GM12878 (cell line): Measurements from ENCODE around the gene PNPLA5. TPM values are rescaled to one million over a fixed set of nuclear protein-coding genes. Genes with fewer than 3 reads are reported as not detected.

Experiments
- ATAC-seq: fragments of 200-7000 bp; cut with Tn5 transposase; 3 replicates; pipeline ENCODE4 v1.9.1; 2020; ENCODE audit warnings: mild to moderate bottlenecking, moderate library complexity
- BruUV-seq: library from RNA; stranded (reverse); fragments of 400-500 nt; replicated peaks from 2 replicates; lab custom pipeline; 2021; lab: Mats Ljungman, UMichigan
- CTCF ChIA-PET: fragments of 300-600 bp; sonication (Branson Sonifier 250); formaldehyde crosslinking; extraction: SDS; loops from one replicate; lab custom pipeline; 2021; ENCODE audit warnings: inconsistent platforms; lab: Yijun Ruan, JAX
- POLR2A ChIA-PET: fragments of 350-600 bp; formaldehyde crosslinking; extraction: SDS; loops from one replicate; lab custom pipeline; 2021; ENCODE audit warnings: inconsistent platforms; lab: Charles Lee
- RAD21 ChIA-PET: fragments of 300-600 bp; sonication (Branson Sonifier 250); formaldehyde crosslinking; loops from one replicate; lab custom pipeline; 2023; ENCODE audit warnings: antibody characterized with exemption; ENCODE audit not compliant: unreplicated experiment; lab: Charles Lee
- SMC1A ChIA-PET: fragments of 300-600 bp; sonication (Branson Sonifier 250); formaldehyde crosslinking; loops from one replicate; lab custom pipeline; 2023; ENCODE audit not compliant: unreplicated experiment, uncharacterized antibody; lab: Charles Lee
- DNase-seq: peaks from one replicate; pipeline ENCODE4 v3.0.0-alpha.2; 2011; ENCODE audit warnings: low read depth, low spot score
- FAIRE-seq: peaks from 3 replicates; lab custom pipeline; 2011; peaks lifted over from hg19 to GRCh38; lab: Jason Lieb, UNC
- H2AFZ ChIP-seq: 2 replicates; pipeline ENCODE4 v1.6.0; 2011; ENCODE audit warnings: low read depth, low read length, control low read depth; ENCODE audit not compliant: control insufficient read depth
- H3K27ac ChIP-seq: 2 replicates; pipeline ENCODE4 v1.5.1; 2011; ENCODE audit warnings: control low read depth; ENCODE audit not compliant: control insufficient read depth, insufficient read depth
- H3K27me3 ChIP-seq, 2 experiments: replicated peaks in 1 of 2; 2 replicates each; pipeline versions ENCODE4 v1.6.0 to v1.6.1; 2011; ENCODE audit warnings: low read length in 1 of 2; ENCODE audit not compliant: control insufficient read depth in 2 of 2, insufficient read depth in 2 of 2
- H3K36me3 ChIP-seq, 2 experiments: 2 replicates each; pipeline ENCODE4 v1.5.1; 2011; ENCODE audit warnings: low read length in 1 of 2; ENCODE audit not compliant: control insufficient read depth in 2 of 2, insufficient read depth in 2 of 2
- H3K4me1 ChIP-seq: 2 replicates; pipeline ENCODE4 v1.6.1; 2011; ENCODE audit warnings: mild to moderate bottlenecking, low read length, moderate library complexity, mixed read lengths; ENCODE audit not compliant: control insufficient read depth, insufficient read depth
- H3K4me2 ChIP-seq: 2 replicates; pipeline ENCODE4 v1.6.0; 2011; ENCODE audit warnings: control low read depth; ENCODE audit not compliant: control insufficient read depth, insufficient read depth
- H3K4me3 ChIP-seq: fragments of 200-600 bp; sonication (generic); 2 replicates; pipeline ENCODE4 v1.5.1; 2016
- H3K79me2 ChIP-seq: 2 replicates; pipeline ENCODE4 v1.6.0; 2011; ENCODE audit warnings: low read length; ENCODE audit not compliant: control insufficient read depth, insufficient read depth
- H3K9ac ChIP-seq: 2 replicates; pipeline ENCODE4 v1.8.0; 2011; ENCODE audit warnings: low read length, control low read depth, mixed read lengths; ENCODE audit not compliant: control insufficient read depth, insufficient read depth
- H3K9me3 ChIP-seq: replicated peaks from 3 replicates; pipeline ENCODE4 v1.5.1; 2011; ENCODE audit warnings: mild to moderate bottlenecking, low read length; ENCODE audit not compliant: control insufficient read depth, insufficient read depth
- H4K20me1 ChIP-seq: 2 replicates; pipeline ENCODE4 v1.6.0; 2011; ENCODE audit not compliant: control insufficient read depth, insufficient read depth
- ATF3 ChIP-seq: IDR thresholded peaks from 2 replicates; pipeline ENCODE4 v1.6.1; 2011; ENCODE audit warnings: low read depth, mild to moderate bottlenecking, low read length, moderate library complexity, borderline replicate concordance; ENCODE audit errors: extremely low read depth
- CBFB ChIP-seq: IDR thresholded peaks from 2 replicates; pipeline ENCODE4 v1.6.1; 2016; ENCODE audit warnings: antibody characterized with exemption, low read depth
- E2F4 ChIP-seq: IDR thresholded peaks from 2 replicates; pipeline ENCODE4 v1.6.1; 2012; ENCODE audit warnings: low read depth, low read length, improper control_type of control experiment
- E2F8 ChIP-seq: fragments of 450-650 bp; IDR thresholded peaks from 2 replicates; pipeline ENCODE4 v1.6.1; 2018; ENCODE audit warnings: mild to moderate bottlenecking, low read depth, moderate library complexity; ENCODE audit not compliant: partially characterized antibody
- EP300 ChIP-seq, 2 experiments: fragments of 150-350 bp in 1 of 2; IDR thresholded peaks; 2 replicates each; pipeline ENCODE4 v1.6.1; 2011 to 2012; ENCODE audit warnings: low read depth in 2 of 2, low read length in 2 of 2, borderline replicate concordance in 1 of 2, improper control_type of control experiment in 1 of 2, inconsistent platforms in 1 of 2; ENCODE audit not compliant: control insufficient read depth in 1 of 2
- ETV6 ChIP-seq, 2 experiments: fragments of 450-650 bp in 1 of 2; IDR thresholded peaks in 1 of 2; conservative IDR thresholded peaks in 1 of 2; 2 replicates each; pipeline ENCODE4 v1.6.1; 2014; ENCODE audit warnings: antibody characterized with exemption in 1 of 2, borderline replicate concordance in 1 of 2, low read depth in 1 of 2, mild to moderate bottlenecking in 1 of 2, moderate library complexity in 1 of 2
- EZH2 ChIP-seq: IDR thresholded peaks from 2 replicates; pipeline ENCODE4 v1.6.1; 2012; ENCODE audit warnings: low read depth, mild to moderate bottlenecking, control low read depth, inconsistent platforms, low read length, borderline replicate concordance; ENCODE audit not compliant: control insufficient read depth
- HDGF ChIP-seq: fragments of 450-650 bp; IDR thresholded peaks from 2 replicates; pipeline ENCODE4 v1.6.1; 2016; ENCODE audit warnings: antibody characterized with exemption
- IRF4 ChIP-seq: IDR thresholded peaks from 2 replicates; pipeline ENCODE4 v1.6.1; 2011; ENCODE audit warnings: low read depth, low read length
- MEF2B ChIP-seq: fragments of 450-650 bp; IDR thresholded peaks from 2 replicates; pipeline ENCODE4 v1.6.1; 2018; ENCODE audit warnings: mild to moderate bottlenecking, moderate library complexity; ENCODE audit not compliant: partially characterized antibody, poor library complexity, severe bottlenecking
- NBN ChIP-seq: fragments of 450-650 bp; IDR thresholded peaks from 2 replicates; pipeline ENCODE4 v1.6.1; 2016
- RELB ChIP-seq: fragments of 450-650 bp; IDR thresholded peaks from 2 replicates; pipeline ENCODE4 v1.6.1; 2017; ENCODE audit warnings: low read depth, mild to moderate bottlenecking, moderate library complexity
- REST ChIP-seq: IDR thresholded peaks from 2 replicates; pipeline ENCODE4 v1.6.1; 2012; ENCODE audit warnings: mild to moderate bottlenecking, low read depth, low read length
- SREBF2 ChIP-seq: IDR thresholded peaks from 2 replicates; pipeline ENCODE4 v1.6.1; 2012; ENCODE audit warnings: mild to moderate bottlenecking, low read length
- SUZ12 ChIP-seq: fragments of 200-600 bp; sonication (generic); IDR thresholded peaks from one replicate; pipeline ENCODE4 v1.6.1; 2018; ENCODE audit warnings: antibody characterized with exemption, mild to moderate bottlenecking; ENCODE audit not compliant: unreplicated experiment
- WGBS: methylation state at CpG from one replicate; pipeline ENCODE4 v1.1.6; 2016; ENCODE audit warnings: low lambda C conversion rate; ENCODE audit not compliant: insufficient replicate concordance, insufficient coverage; ENCODE audit errors: missing lambda C conversion rate; 5-methylcytosine and 5-hydroxymethylcytosine counted together
- in situ Hi-C: fragments of 300-500 bp; cut with MboI; formaldehyde crosslinking; loops from 9 replicates; pipeline ENCODE4 v1.14.3; 2018; ENCODE audit warnings: mixed read lengths
- intact Hi-C: fragments of 100-400 bp; cut with micrococcal nuclease; formaldehyde crosslinking; loops from one replicate; pipeline ENCODE4 v1.14.2; 2022; ENCODE audit not compliant: unreplicated experiment
- polyA plus RNA-seq, 11 experiments: library from polyadenylated mRNA; depleted of rRNA in 4 of 11; unstranded in 6 of 11; stranded (reverse) in 5 of 11; fragments of >200 nt; fragmentation: Nextera tagmentation in 4 of 11; fragmentation: Illumina TruSeq in 1 of 11; extraction: Ambion mirVana in 4 of 11; extraction: Trizol in 1 of 11; gene quantifications; 1 replicate in 1 of 11; 2 replicates in 10 of 11; pipeline versions ENCODE4 v1.2.1 to v1.2.3, GENCODE V29; 2011 to 2016; ENCODE audit warnings: inconsistent platforms in 2 of 11, missing spikeins in 2 of 11, low read depth in 1 of 11
- total RNA-seq, 4 experiments: library from RNA; depleted of rRNA in 3 of 4; stranded (reverse); fragments of >200 nt in 3 of 4; fragmentation: Illumina TruSeq in 1 of 4; extraction: Trizol in 1 of 4; gene quantifications; 2 replicates each; pipeline versions ENCODE4 v1.2.1 to v1.2.3, GENCODE V29; 2013 to 2021

The PNPLA5 gene
- total and polyA plus RNA-seq, 10 of the 15 experiments (the other 5 are each of a cell fraction or from before 2014, with no cell fraction given) = not detected

GRCh38 chr22:43859621-43860020 lies 32.2 kb downstream of the PNPLA5 start:
- H3K9ac ChIP-seq = no peak overlapping the region
- RAD21 ChIA-PET = no interaction called here
- intact Hi-C loops (no loop called here), in situ Hi-C loops (no loop called here)
- CTCF ChIA-PET = no interaction called here
- H3K79me2 ChIP-seq = no peaks in the 10 kb centered on the region
- POLR2A ChIA-PET = no interaction called here
- no peak overlapping the region for H3K27ac ChIP-seq
- no peaks in the 10 kb centered on the region for H3K9me3 ChIP-seq
- H3K36me3 ChIP-seq = no peaks in the 10 kb centered on the region
- no peak overlapping the region for H2AFZ ChIP-seq
- WGBS = 46% methylated on average over 14 of the region's 14 CpGs
- ATAC-seq = no peak
- no peaks in the 10 kb centered on the region; a peak in 1 of 4 replicates for H3K27me3 ChIP-seq
- H4K20me1 ChIP-seq = no peaks in the 10 kb centered on the region
- no peak overlapping the region for H3K4me3 ChIP-seq
- DNase-seq = no peak
- SMC1A ChIA-PET = no interaction called here
- BruUV-seq = no TSS peak
- no peaks in the 10 kb centered on the region for H3K4me1 ChIP-seq
- no peak overlapping the region for H3K4me2 ChIP-seq
- FAIRE-seq = no peak
- TF ChIP-seq CBFB (no peak), REST (no peak), MEF2B (no peak), E2F4 (no peak), NBN (no peak), EZH2 (no peak), ATF3 (no peak), SUZ12 (no peak), ETV6 (conservative IDR thresholded peaks at IDR 0.05 in 1 of 2, IDR thresholded peaks at IDR 0.05 in 1 of 2; ENCODE audit: borderline replicate concordance in 1 of 2, low read depth in 1 of 2) (no peak), SREBF2 (no peak), IRF4 (no peak), RELB (no peak), HDGF (no peak), E2F8 (no peak), EP300 (IDR thresholded peaks at IDR 0.05; ENCODE audit: borderline replicate concordance in 1 of 2, control insufficient read depth in 1 of 2, low read depth in 2 of 2, low read length in 2 of 2) (no peak)
